Cardiac fibroblast (primary cell): ENCODE results near the gene C14orf132.

Source experiments
- DNase-seq, 2 donors: peaks; one replicate each; pipeline versions ENCODE4 v3.0.0 to v3.0.0-alpha.2; 2010; ENCODE audit warnings: low read depth in 2 of 2
- H3K4me3 ChIP-seq, 2 donors: replicated peaks in 1 of 2; 1 replicate in 1 of 2; 2 replicates in 1 of 2; pipeline ENCODE4 v1.5.1; 2011; ENCODE audit warnings: low read depth in 2 of 2, low read length in 2 of 2, mild to moderate bottlenecking in 2 of 2, moderate library complexity in 1 of 2
- TF ChIP-seq, protein P1 (sequence below): IDR thresholded peaks from one replicate; pipeline ENCODE4 v1.5.1; 2011; ENCODE audit warnings: low read depth, mild to moderate bottlenecking, low read length, inconsistent platforms

C14orf132 gene

DNA sequence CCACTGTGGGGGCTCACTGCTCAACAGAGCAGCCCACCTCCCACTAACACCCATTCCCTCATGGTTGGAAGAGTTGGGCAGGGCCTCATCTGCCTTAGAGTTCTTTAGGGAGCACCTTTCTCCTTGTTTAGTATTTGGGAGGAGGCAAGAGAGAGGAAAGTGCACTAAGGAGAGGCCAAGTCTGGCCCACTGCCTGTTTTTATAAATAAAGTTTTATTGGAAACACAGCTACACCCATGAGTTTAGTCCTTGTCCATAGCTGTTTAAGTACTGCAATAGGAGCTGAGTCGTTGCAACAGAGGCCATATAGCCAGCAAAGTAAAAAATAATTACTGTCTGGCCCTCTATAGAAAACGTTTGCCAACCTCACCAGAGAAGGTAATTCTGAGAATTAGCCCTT lies 63.9 kb downstream of the C14orf132 start:
- TF ChIP-seq, protein P1, sequence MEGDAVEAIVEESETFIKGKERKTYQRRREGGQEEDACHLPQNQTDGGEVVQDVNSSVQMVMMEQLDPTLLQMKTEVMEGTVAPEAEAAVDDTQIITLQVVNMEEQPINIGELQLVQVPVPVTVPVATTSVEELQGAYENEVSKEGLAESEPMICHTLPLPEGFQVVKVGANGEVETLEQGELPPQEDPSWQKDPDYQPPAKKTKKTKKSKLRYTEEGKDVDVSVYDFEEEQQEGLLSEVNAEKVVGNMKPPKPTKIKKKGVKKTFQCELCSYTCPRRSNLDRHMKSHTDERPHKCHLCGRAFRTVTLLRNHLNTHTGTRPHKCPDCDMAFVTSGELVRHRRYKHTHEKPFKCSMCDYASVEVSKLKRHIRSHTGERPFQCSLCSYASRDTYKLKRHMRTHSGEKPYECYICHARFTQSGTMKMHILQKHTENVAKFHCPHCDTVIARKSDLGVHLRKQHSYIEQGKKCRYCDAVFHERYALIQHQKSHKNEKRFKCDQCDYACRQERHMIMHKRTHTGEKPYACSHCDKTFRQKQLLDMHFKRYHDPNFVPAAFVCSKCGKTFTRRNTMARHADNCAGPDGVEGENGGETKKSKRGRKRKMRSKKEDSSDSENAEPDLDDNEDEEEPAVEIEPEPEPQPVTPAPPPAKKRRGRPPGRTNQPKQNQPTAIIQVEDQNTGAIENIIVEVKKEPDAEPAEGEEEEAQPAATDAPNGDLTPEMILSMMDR: no peak
- DNase-seq: no peak
- no peak overlapping the region for H3K4me3 ChIP-seq

- DNase-seq: no peak
- TF ChIP-seq, protein P1: no peak
- no peak overlapping the region for H3K4me3 ChIP-seq
These were observed 64.6 kb downstream of the C14orf132 start for GRCh38 chr14:96103560-96104460.

- DNase-seq: peak; percentile 94 to 96
These were observed 65.4 kb downstream of the C14orf132 start for GRCh38 chr14:96104469-96105057.

DNA sequence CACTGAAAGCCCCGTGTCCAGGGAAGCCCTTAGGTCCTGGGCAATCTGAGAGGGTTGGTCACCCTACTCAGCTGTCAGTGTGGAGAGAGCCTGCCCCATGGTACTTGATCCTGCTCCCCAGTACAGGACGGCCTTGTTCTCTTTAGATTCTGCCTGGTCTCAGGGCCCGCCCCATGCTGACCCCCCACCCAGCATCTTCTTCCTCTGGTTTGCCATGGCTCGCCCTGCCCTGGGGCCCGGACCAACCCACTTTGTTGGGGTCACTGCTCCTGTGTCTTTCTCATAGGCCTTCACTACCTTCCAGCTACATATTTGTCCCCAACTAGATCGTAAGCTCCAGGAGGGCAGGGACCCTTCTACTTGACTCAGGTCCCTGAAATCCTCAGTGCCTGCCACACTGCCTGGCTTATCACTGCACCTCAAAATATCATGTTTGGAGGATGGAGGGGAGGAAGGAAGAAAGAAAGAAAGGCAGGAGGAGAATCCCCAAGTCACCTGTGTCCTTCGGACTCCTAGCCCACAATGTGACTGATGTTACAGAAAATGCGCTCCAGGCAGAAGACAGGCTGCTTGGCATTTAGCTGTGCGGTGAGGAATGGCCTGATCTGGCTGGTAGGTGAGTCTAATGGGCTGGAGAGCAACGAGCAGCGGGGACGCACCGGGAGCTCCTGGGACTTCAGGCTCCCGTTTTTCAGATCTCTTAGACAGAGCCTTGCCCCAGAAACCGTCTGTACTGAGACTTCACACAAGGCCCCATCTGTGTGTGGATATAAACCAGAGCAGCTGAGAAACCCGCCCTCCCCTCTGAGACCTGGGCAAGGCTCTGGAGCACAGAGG lies 66.1 kb downstream of the C14orf132 start:
- no peak overlapping the region for H3K4me3 ChIP-seq
- TF ChIP-seq, protein P1: no peak
- DNase-seq: no peak

More at GRCh38 chr14:96104469-96105057, 65.4 kb downstream of the C14orf132 start:
- H3K4me3 ChIP-seq: no peak overlapping the region
- TF ChIP-seq, protein P1: no peak

- H3K4me3 ChIP-seq: no peak overlapping the region
- DNase-seq: no peak
- TF ChIP-seq, protein P1: no peak
These were observed 66.8 kb downstream of the C14orf132 start for GRCh38 chr14:96105926-96106441.

- TF ChIP-seq, protein P1: no peak
- no peak for DNase-seq
- no peak overlapping the region for H3K4me3 ChIP-seq
These were observed 67.7 kb downstream of the C14orf132 start for GRCh38 chr14:96106891-96107290.
